Trophoblast cell (in vitro differentiated cells and primary cell): Measurements from ENCODE around the gene PRDM16.

ENCODE experiments used
- DNase-seq, 2 donors: peaks; one replicate each; pipeline ENCODE4 v3.0.0-alpha.2; 2016
- H2AFZ ChIP-seq: 2 replicates; pipeline ENCODE4 v1.6.1; 2013; ENCODE audit warnings: low read length, moderate library complexity, mild to moderate bottlenecking; ENCODE audit not compliant: insufficient read depth, poor library complexity
- H2AK5ac ChIP-seq: 2 replicates; pipeline ENCODE4 v1.6.1; 2013; ENCODE audit warnings: mild to moderate bottlenecking, low read length
- H2BK120ac ChIP-seq: 2 replicates; pipeline ENCODE4 v1.6.1; 2013; ENCODE audit warnings: low read length, mild to moderate bottlenecking, moderate library complexity; ENCODE audit not compliant: insufficient read depth, poor library complexity
- H2BK12ac ChIP-seq: 2 replicates; pipeline ENCODE4 v1.6.1; 2013; ENCODE audit warnings: mild to moderate bottlenecking, low read length, moderate library complexity
- H2BK5ac ChIP-seq: 2 replicates; pipeline ENCODE4 v1.6.1; 2013; ENCODE audit warnings: low read length, low read depth, moderate library complexity, mild to moderate bottlenecking; ENCODE audit not compliant: poor library complexity
- H3K14ac ChIP-seq: 2 replicates; pipeline ENCODE4 v1.6.1; 2013; ENCODE audit warnings: mild to moderate bottlenecking, low read length
- H3K18ac ChIP-seq: 2 replicates; pipeline ENCODE4 v1.6.1; 2013; ENCODE audit warnings: mild to moderate bottlenecking, low read length
- H3K23ac ChIP-seq: 2 replicates; pipeline ENCODE4 v1.6.1; 2013; ENCODE audit warnings: low read length
- H3K27ac ChIP-seq: 2 replicates; pipeline ENCODE4 v1.5.1; 2013; ENCODE audit warnings: low read depth, mild to moderate bottlenecking, inconsistent platforms, low read length, moderate library complexity
- H3K27me3 ChIP-seq: 2 replicates; pipeline ENCODE4 v1.6.1; 2013; ENCODE audit warnings: inconsistent platforms, mild to moderate bottlenecking, low read length, moderate library complexity; ENCODE audit not compliant: insufficient read depth
- H3K36me3 ChIP-seq, 2 experiments: 1 replicate in 1 of 2; 2 replicates in 1 of 2; pipeline ENCODE4 v1.6.1; 2013; ENCODE audit warnings: low read length in 2 of 2, mild to moderate bottlenecking in 2 of 2, moderate library complexity in 1 of 2; ENCODE audit not compliant: insufficient read depth in 2 of 2, control insufficient read depth in 1 of 2
- H3K4ac ChIP-seq: 2 replicates; pipeline ENCODE4 v1.6.1; 2013; ENCODE audit warnings: low read depth, mild to moderate bottlenecking, low read length, moderate library complexity
- H3K4me1 ChIP-seq, 2 experiments: 1 replicate in 1 of 2; 2 replicates in 1 of 2; pipeline ENCODE4 v1.6.1; 2013; ENCODE audit warnings: low read length in 2 of 2, mild to moderate bottlenecking in 2 of 2, moderate library complexity in 1 of 2; ENCODE audit not compliant: insufficient read depth in 2 of 2, control insufficient read depth in 1 of 2
- H3K4me2 ChIP-seq: 2 replicates; pipeline ENCODE4 v1.6.1; 2013; ENCODE audit warnings: inconsistent platforms, mild to moderate bottlenecking, low read length, moderate library complexity
- H3K4me3 ChIP-seq: 2 replicates; pipeline ENCODE4 v1.5.1; 2013; ENCODE audit warnings: mild to moderate bottlenecking, low read depth, low read length, inconsistent platforms
- H3K79me1 ChIP-seq: one replicate; pipeline ENCODE4 v1.6.1; 2013; ENCODE audit warnings: low read length
- H3K79me2 ChIP-seq: 2 replicates; pipeline ENCODE4 v1.6.1; 2013; ENCODE audit warnings: low read length, mild to moderate bottlenecking; ENCODE audit not compliant: control insufficient read depth, insufficient read depth, poor library complexity
- H3K9ac ChIP-seq: 2 replicates; pipeline ENCODE4 v1.6.1; 2013; ENCODE audit warnings: mild to moderate bottlenecking, low read length
- H3K9me3 ChIP-seq: 2 replicates; pipeline ENCODE4 v1.6.1; 2013; ENCODE audit warnings: low read depth, mild to moderate bottlenecking, control low read depth, inconsistent platforms, low read length; ENCODE audit not compliant: insufficient read depth
- H4K12ac ChIP-seq: 2 replicates; pipeline ENCODE4 v1.6.1; 2013; ENCODE audit warnings: low read depth, mild to moderate bottlenecking, low read length, moderate library complexity
- H4K8ac ChIP-seq: 2 replicates; pipeline ENCODE4 v1.6.1; 2013; ENCODE audit warnings: low read depth, mild to moderate bottlenecking, low read length, moderate library complexity
- H4K91ac ChIP-seq: one replicate; pipeline ENCODE4 v1.6.1; 2013; ENCODE audit warnings: low read depth, mild to moderate bottlenecking, low read length, moderate library complexity
- WGBS: extraction: QIAGEN DNeasy Blood & Tissue Kit; methylation state at CpG from one replicate; pipeline ENCODE4 v1.1.7; 2013; ENCODE audit warnings: missing lambda C conversion rate; ENCODE audit not compliant: insufficient read length, insufficient coverage; ENCODE audit errors: extremely low coverage; 5-methylcytosine and 5-hydroxymethylcytosine counted together

The PRDM16 gene

DNA sequence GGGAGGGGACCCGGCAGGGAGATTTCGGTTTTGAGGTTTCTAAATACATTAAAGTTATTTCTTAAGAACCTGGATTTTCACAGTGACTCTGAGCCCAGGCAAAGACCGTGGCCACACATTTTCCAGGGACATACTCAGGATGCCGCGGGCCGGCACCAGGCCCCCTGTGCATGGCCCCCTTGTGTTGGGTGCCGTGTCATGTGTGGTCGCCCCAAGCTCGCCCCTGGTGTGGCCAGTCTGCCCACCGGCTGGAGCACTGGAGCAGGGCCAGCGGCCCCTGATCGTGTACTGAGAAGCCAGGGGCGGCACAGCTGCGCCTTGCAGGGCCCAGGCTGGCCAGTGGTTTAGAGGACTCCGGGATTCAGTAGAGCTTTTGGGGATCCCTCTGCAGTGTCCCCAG, 412.0 kb downstream of the PRDM16 start:
- peaks cover 4 to 6% of the 10 kb centered on the region in 2 experiments for H3K4me1 ChIP-seq
- no peak overlapping the region for H2AK5ac ChIP-seq
- H3K4me3 ChIP-seq = no peak overlapping the region
- no peaks in the 10 kb centered on the region for H3K79me1 ChIP-seq
- no peak for DNase-seq
- H3K79me2 ChIP-seq = no peaks in the 10 kb centered on the region
- no CpG with 5 or more reads among the region's 15 CpGs for WGBS
- no peak overlapping the region for H2BK120ac ChIP-seq
- H3K4me2 ChIP-seq = no peak overlapping the region
- no peak overlapping the region for H3K14ac ChIP-seq
- no peak overlapping the region for H2AFZ ChIP-seq
- H3K27ac ChIP-seq = no peak overlapping the region
- H3K23ac ChIP-seq = no peak overlapping the region
- no peak overlapping the region for H2BK5ac ChIP-seq
- no peak overlapping the region for H3K18ac ChIP-seq
- H4K8ac ChIP-seq = no peak overlapping the region
- H3K9ac ChIP-seq = no peak overlapping the region
- H4K91ac ChIP-seq = no peak overlapping the region
- H4K12ac ChIP-seq = no peak overlapping the region
- no peak overlapping the region for H3K4ac ChIP-seq
- H3K9me3 ChIP-seq = no peaks in the 10 kb centered on the region
- H3K36me3 ChIP-seq = peaks cover 0 to 2% of the 10 kb centered on the region in 2 experiments
- no peak overlapping the region for H2BK12ac ChIP-seq
- no peaks in the 10 kb centered on the region for H3K27me3 ChIP-seq

DNA sequence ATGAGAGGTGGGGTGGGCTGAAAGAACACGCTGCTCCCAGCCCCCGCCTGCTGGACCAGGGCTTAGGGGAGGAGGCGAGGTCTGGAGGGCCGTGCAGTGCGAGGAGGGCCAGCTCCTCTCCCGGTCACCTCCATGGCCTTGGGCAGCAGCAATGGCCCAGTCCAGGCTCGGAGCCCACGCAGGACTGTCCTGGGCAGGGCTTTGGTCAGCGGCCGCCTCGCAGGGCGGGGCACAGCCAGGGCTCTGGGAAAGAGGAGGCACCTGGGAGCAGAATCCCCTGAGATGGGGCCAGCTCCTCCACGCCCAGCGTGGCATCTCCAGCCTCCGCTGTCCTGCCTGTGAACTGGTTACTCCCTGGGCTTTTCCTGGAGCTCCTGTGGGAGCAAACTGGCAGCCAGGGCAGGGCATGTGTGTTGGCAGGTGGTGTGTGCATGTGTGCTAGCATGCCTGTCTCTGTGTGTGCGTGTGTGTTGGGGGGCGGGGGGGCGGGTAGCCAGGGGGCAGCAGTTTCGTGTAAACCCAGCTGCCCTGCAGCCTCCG, 412.9 kb downstream of the PRDM16 start:
- Histone ChIP-seq H3K9me3 (no peaks in the 10 kb centered on the region), H2BK12ac (no peak overlapping the region), H3K4me2 (no peak overlapping the region), H2AK5ac (no peak overlapping the region), H2BK120ac (no peak overlapping the region), H3K4me3 (no peak overlapping the region), H3K27me3 (no peaks in the 10 kb centered on the region), H3K27ac (no peak overlapping the region), H3K14ac (no peak overlapping the region), H2BK5ac (no peak overlapping the region), H3K79me1 (no peaks in the 10 kb centered on the region), H2AFZ (no peak overlapping the region), H3K4me1 (peaks cover 4 to 6% of the 10 kb centered on the region in 2 experiments), H3K9ac (no peak overlapping the region), H3K4ac (no peak overlapping the region), H3K79me2 (no peaks in the 10 kb centered on the region), H4K91ac (no peak overlapping the region), H3K18ac (no peak overlapping the region), H4K12ac (no peak overlapping the region), H3K36me3 (peaks cover 0 to 2% of the 10 kb centered on the region in 2 experiments), H3K23ac (no peak overlapping the region), H4K8ac (no peak overlapping the region)
- no peak for DNase-seq
- WGBS = no CpG with 5 or more reads among the region's 20 CpGs

DNA sequence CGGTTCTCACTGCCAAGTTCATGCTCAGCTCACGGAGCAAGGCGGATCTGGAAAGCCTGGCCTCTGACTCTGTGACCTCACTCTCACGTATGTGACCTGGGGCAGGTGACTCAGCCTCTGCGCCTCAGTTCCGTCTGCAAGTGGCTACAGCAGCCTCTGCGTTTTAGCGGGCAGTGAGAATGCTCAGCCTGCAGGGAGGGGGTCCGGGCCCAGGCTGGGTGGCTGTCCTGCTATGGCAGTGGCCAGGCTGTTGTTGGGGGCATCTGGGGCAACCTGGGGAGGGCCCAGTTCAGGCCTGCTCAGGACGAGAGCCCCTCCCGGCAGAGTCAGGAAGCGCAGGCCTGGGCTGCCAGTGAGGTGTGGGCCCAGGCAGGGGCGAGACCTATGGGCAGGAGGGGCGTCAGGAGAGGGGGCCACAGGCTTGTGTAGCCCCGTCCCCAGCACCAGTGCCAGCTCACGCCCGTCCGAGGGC, 413.4 kb downstream of the PRDM16 start:
- H3K27ac ChIP-seq = no peak overlapping the region
- peaks cover 4 to 6% of the 10 kb centered on the region in 2 experiments for H3K4me1 ChIP-seq
- H3K9ac ChIP-seq = no peak overlapping the region
- no peak overlapping the region for H2AFZ ChIP-seq
- DNase-seq = peak; percentile 91 to 95
- H3K4me3 ChIP-seq = no peak overlapping the region
- no peak overlapping the region for H3K23ac ChIP-seq
- H3K36me3 ChIP-seq = peaks cover 0 to 2% of the 10 kb centered on the region in 2 experiments
- no peak overlapping the region for H3K4me2 ChIP-seq
- no peak overlapping the region for H3K18ac ChIP-seq
- H3K4ac ChIP-seq = no peak overlapping the region
- no peak overlapping the region for H2BK12ac ChIP-seq
- no peak overlapping the region for H4K91ac ChIP-seq
- H2BK120ac ChIP-seq = no peak overlapping the region
- no CpG with 5 or more reads among the region's 18 CpGs for WGBS
- no peaks in the 10 kb centered on the region for H3K79me2 ChIP-seq
- no peaks in the 10 kb centered on the region for H3K9me3 ChIP-seq
- H4K12ac ChIP-seq = no peak overlapping the region
- H3K14ac ChIP-seq = no peak overlapping the region
- H2BK5ac ChIP-seq = no peak overlapping the region
- no peaks in the 10 kb centered on the region for H3K27me3 ChIP-seq
- no peak overlapping the region for H2AK5ac ChIP-seq
- no peak overlapping the region for H4K8ac ChIP-seq
- H3K79me1 ChIP-seq = no peaks in the 10 kb centered on the region

DNA sequence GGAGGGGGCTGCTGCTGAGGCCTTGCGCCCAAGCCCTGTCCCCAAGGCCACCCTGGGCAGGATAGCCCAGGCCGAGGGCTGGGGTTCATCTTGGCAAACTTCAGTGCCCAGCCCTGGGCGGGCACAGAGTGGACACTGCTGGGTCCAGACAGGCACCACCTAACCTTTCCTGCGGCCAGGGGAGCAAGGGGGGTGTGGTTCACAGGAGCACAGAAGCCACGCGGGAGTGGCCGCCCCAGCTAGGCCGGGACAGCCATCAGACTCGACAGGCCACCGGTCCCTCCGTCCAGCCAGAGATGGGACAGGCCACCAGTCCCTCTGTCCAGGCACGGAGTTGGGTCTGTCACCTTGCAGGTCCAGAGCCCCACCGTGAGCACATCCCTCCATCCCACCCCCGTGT, 414.4 kb downstream of the PRDM16 start:
- Histone ChIP-seq H2BK120ac (no peak overlapping the region), H4K91ac (no peak overlapping the region), H2BK5ac (no peak overlapping the region), H3K4me2 (no peak overlapping the region), H2BK12ac (no peak overlapping the region), H2AFZ (no peak overlapping the region), H3K4me3 (no peak overlapping the region), H3K18ac (no peak overlapping the region), H3K23ac (no peak overlapping the region), H3K4ac (no peak overlapping the region), H4K12ac (no peak overlapping the region), H3K27ac (no peak overlapping the region), H3K79me1 (no peaks in the 10 kb centered on the region), H3K36me3 (peaks cover 0 to 2% of the 10 kb centered on the region in 2 experiments), H2AK5ac (no peak overlapping the region), H3K79me2 (no peaks in the 10 kb centered on the region), H3K4me1 (peaks cover 4 to 6% of the 10 kb centered on the region in 2 experiments), H4K8ac (no peak overlapping the region), H3K9ac (no peak overlapping the region), H3K9me3 (no peaks in the 10 kb centered on the region), H3K27me3 (no peaks in the 10 kb centered on the region), H3K14ac (no peak overlapping the region)
- peak in 1 of 2 donors; percentile 31 for DNase-seq
- WGBS = no CpG with 5 or more reads among the region's 14 CpGs
